ENCODE results near the gene HAL. TPM values are rescaled to one million over a fixed set of nuclear protein-coding genes. Genes with fewer than 3 reads are reported as not detected.

Gene HAL
- total and polyA plus RNA-seq, 4 donors = 62.4 to 174 (median 119) TPM

- TF ChIP-seq ZBTB33 (IDR thresholded peaks at IDR 0.05) = peak; percentile 26
- TF ChIP-seq CTCF (IDR thresholded peaks at IDR 0.05; ENCODE audit: low read depth, low read length, missing input control) = no peak
Measured at GRCh38 chr12:95966287-95966870, 29.8 kb downstream of the HAL start (continued).

GRCh38 chr12:95963096-95963495, 33.0 kb downstream of the HAL start:
- Histone ChIP-seq H3K36me3 (ENCODE audit: control insufficient read depth in 4 of 4, insufficient read depth in 3 of 4, low read depth in 1 of 4, low read length in 3 of 4) (peaks cover 0 to 26% (median 15%) of the 10 kb centered on the region in 4 donors), H3K4me1 (ENCODE audit: control insufficient read depth in 4 of 4, insufficient read depth in 4 of 4, low read length in 3 of 4) (peaks cover 8 to 26% (median 16%) of the 10 kb centered on the region in 4 donors), H3K27ac (ENCODE audit: low read depth in 1 of 2, low read length in 2 of 2) (no peak overlapping the region), H3K27me3 (ENCODE audit: control insufficient read depth in 4 of 4, insufficient read depth in 4 of 4, low read length in 3 of 4) (no peaks in the 10 kb centered on the region), H3K4me3 (ENCODE audit: low read depth in 1 of 3, low read length in 3 of 3) (no peak overlapping the region), H3K9ac (ENCODE audit: low read depth in 1 of 2, low read length in 2 of 2) (no peak overlapping the region), H3K9me3 (ENCODE audit: control insufficient read depth in 4 of 4, low read length in 3 of 4) (no peaks in the 10 kb centered on the region)
- no peak for TF ChIP-seq YY1 (IDR thresholded peaks at IDR 0.05)
- TF ChIP-seq RAD21 (IDR thresholded peaks at IDR 0.05) = peak; percentile 42 to 52
- TF ChIP-seq JUND (IDR thresholded peaks at IDR 0.05) = no peak
- TF ChIP-seq FOXA1 (IDR thresholded peaks at IDR 0.05) = no peak
- TF ChIP-seq ZBTB33 (IDR thresholded peaks at IDR 0.05) = no peak
- TF ChIP-seq SP1 (IDR thresholded peaks at IDR 0.05) = no peak
- TF ChIP-seq EGR1 (IDR thresholded peaks at IDR 0.05; ENCODE audit: low read depth in 2 of 2) = no peak
- WGBS = 85% methylated on average over 2 of the region's 2 CpGs
- no peak for DNase-seq (ENCODE audit: low spot score)

- Histone ChIP-seq H3K36me3 (ENCODE audit: control insufficient read depth in 4 of 4, insufficient read depth in 3 of 4, low read depth in 1 of 4, low read length in 3 of 4) (peaks cover 0 to 26% (median 11%) of the 10 kb centered on the region in 4 donors), H3K27ac (ENCODE audit: low read depth in 1 of 2, low read length in 2 of 2) (no peak overlapping the region), H3K9me3 (ENCODE audit: control insufficient read depth in 4 of 4, low read length in 3 of 4) (no peaks in the 10 kb centered on the region), H3K27me3 (ENCODE audit: control insufficient read depth in 4 of 4, insufficient read depth in 4 of 4, low read length in 3 of 4) (no peaks in the 10 kb centered on the region), H3K4me3 (ENCODE audit: low read depth in 1 of 3, low read length in 3 of 3) (no peak overlapping the region), H3K9ac (ENCODE audit: low read depth in 1 of 2, low read length in 2 of 2) (no peak overlapping the region), H3K4me1 (ENCODE audit: control insufficient read depth in 4 of 4, insufficient read depth in 4 of 4, low read length in 3 of 4) (peaks cover 8 to 24% (median 16%) of the 10 kb centered on the region in 4 donors)
- WGBS = 83% methylated on average over 7 of the region's 7 CpGs
- DNase-seq (ENCODE audit: low spot score) = no peak
- TF ChIP-seq EGR1 (IDR thresholded peaks at IDR 0.05; ENCODE audit: low read depth in 2 of 2) (no peak), TAF1 (conservative IDR thresholded peaks at IDR 0.05) (no peak), YY1 (IDR thresholded peaks at IDR 0.05) (no peak), REST (IDR thresholded peaks at IDR 0.05) (no peak), JUND (IDR thresholded peaks at IDR 0.05) (no peak), CTCF (IDR thresholded peaks at IDR 0.05; ENCODE audit: low read depth, low read length, missing input control) (no peak), FOXA1 (IDR thresholded peaks at IDR 0.05) (no peak), FOXA2 (IDR thresholded peaks at IDR 0.05) (no peak), HNF4G (IDR thresholded peaks at IDR 0.05) (no peak), RAD21 (IDR thresholded peaks at IDR 0.05) (no peak), NR2F2 (IDR thresholded peaks at IDR 0.05) (no peak), GABPA (IDR thresholded peaks at IDR 0.05 in 1 of 2, conservative IDR thresholded peaks at IDR 0.05 in 1 of 2) (no peak), ZBTB33 (IDR thresholded peaks at IDR 0.05) (no peak), HNF4A (conservative IDR thresholded peaks at IDR 0.05) (no peak)
Measured at GRCh38 chr12:95962222-95962621, 33.9 kb downstream of the HAL start.
